HepG2 (cell line): Measurements from ENCODE around the gene MIDN. TPM values are rescaled to one million over a fixed set of nuclear protein-coding genes. Genes with fewer than 3 reads are reported as not detected.

ENCODE experiments used
- AGO2 ChIP-seq: fragments of 200-400 bp; formaldehyde crosslinking; optimal IDR thresholded peaks from 2 replicates; pipeline ENCODE3; 2017; ENCODE audit warnings: mild to moderate bottlenecking, low read depth, low read length, moderate library complexity
- CENPBD1 ChIP-seq: sonication (generic); formaldehyde crosslinking; IDR thresholded peaks from 2 replicates; pipeline ENCODE4 v1.8.0; 2022; ENCODE audit warnings: missing genetic modification reagents, low read depth, mild to moderate bottlenecking, borderline replicate concordance
- HOXA9 ChIP-seq: sonication (generic); formaldehyde crosslinking; IDR thresholded peaks from 2 replicates; pipeline ENCODE4 v1.8.1; 2022; ENCODE audit warnings: missing genetic modification reagents, mild to moderate bottlenecking, moderate library complexity, borderline replicate concordance
- JUNB ChIP-seq: sonication (generic); formaldehyde crosslinking; IDR thresholded peaks from 2 replicates; pipeline ENCODE4 v1.8.0; 2022; ENCODE audit warnings: missing genetic modification reagents, mild to moderate bottlenecking, borderline replicate concordance
- KMT2A ChIP-seq: sonication (generic); formaldehyde crosslinking; IDR thresholded peaks from 2 replicates; pipeline ENCODE4 v1.4.0; 2020; ENCODE audit warnings: missing genetic modification reagents
- NCOR1 ChIP-seq: fragments of 200-600 bp; sonication (generic); IDR thresholded peaks from 2 replicates; pipeline ENCODE4 v1.7.0; 2017; ENCODE audit warnings: antibody characterized with exemption, low read length, borderline replicate concordance
- PLSCR1 ChIP-seq: sonication (generic); formaldehyde crosslinking; IDR thresholded peaks from 2 replicates; pipeline ENCODE4 v1.5.0; 2020; ENCODE audit warnings: missing genetic modification reagents, mild to moderate bottlenecking, borderline replicate concordance
- PRPF4 ChIP-seq: fragments of 200-400 bp; formaldehyde crosslinking; IDR thresholded peaks from 2 replicates; pipeline ENCODE4 v1.6.1; 2016; ENCODE audit warnings: low read length, low read depth; ENCODE audit not compliant: poor library complexity, severe bottlenecking
- PTBP1 ChIP-seq: fragments of 200-400 bp; formaldehyde crosslinking; IDR thresholded peaks from 2 replicates; pipeline ENCODE4 v1.6.1; 2018; ENCODE audit warnings: low read length, low read depth; ENCODE audit not compliant: poor library complexity, severe bottlenecking
- RARA ChIP-seq: IDR thresholded peaks from 2 replicates; pipeline ENCODE4 v1.6.1; 2016; ENCODE audit warnings: missing genetic modification reagents, missing compliant biosample characterization
- SIN3B ChIP-seq: fragments of 150-350 bp; IDR thresholded peaks from 2 replicates; pipeline ENCODE4 v1.6.1; 2014; ENCODE audit warnings: low read length
- ZBTB4 ChIP-seq: sonication (generic); formaldehyde crosslinking; IDR thresholded peaks from 2 replicates; pipeline ENCODE4 v1.4.0; 2020; ENCODE audit warnings: missing genetic modification reagents, mild to moderate bottlenecking, borderline replicate concordance
- ZNF460 ChIP-seq: sonication (generic); formaldehyde crosslinking; IDR thresholded peaks from 2 replicates; pipeline ENCODE4 v1.5.1; 2020; ENCODE audit warnings: missing genetic modification reagents, mild to moderate bottlenecking, borderline replicate concordance
- ZSCAN5A ChIP-seq: sonication (generic); formaldehyde crosslinking; IDR thresholded peaks from 2 replicates; pipeline ENCODE4 v1.8.0; 2022; ENCODE audit warnings: mild to moderate bottlenecking, missing genetic modification reagents, borderline replicate concordance
- polyA plus RNA-seq, 8 experiments: library from polyadenylated mRNA; depleted of rRNA in 3 of 8; stranded (reverse) in 7 of 8; unstranded in 1 of 8; fragments of >200 nt; fragmentation: Illumina TruSeq in 4 of 8; extraction: Trizol in 4 of 8; gene quantifications; 2 replicates each; pipeline versions ENCODE4 v1.2.1 to v1.2.3, GENCODE V29; 2011 to 2016; ENCODE audit warnings: low read depth in 4 of 8, missing spikeins in 1 of 8, mixed read lengths in 1 of 8; ENCODE audit not compliant: insufficient read depth in 1 of 8
- total RNA-seq, 5 experiments: library from RNA; depleted of rRNA; stranded (reverse); fragments of >200 nt; fragmentation: Illumina TruSeq; extraction: Trizol; gene quantifications; 2 replicates each; pipeline ENCODE4 v1.2.3, GENCODE V29; 2016; ENCODE audit warnings: low read depth in 1 of 5
- TF ChIP-seq, protein P1 (sequence below): IDR thresholded peaks from 2 replicates; pipeline ENCODE4 v1.6.1; 2016; ENCODE audit warnings: missing compliant biosample characterization, missing genetic modification reagents, borderline replicate concordance
- TF ChIP-seq, protein P2 (sequence below): sonication (generic); formaldehyde crosslinking; IDR thresholded peaks from 2 replicates; pipeline ENCODE4 v1.5.0; 2020; ENCODE audit warnings: mild to moderate bottlenecking, missing genetic modification reagents

The MIDN gene
- total and polyA plus RNA-seq, 2 of the 13 experiments (the other 11 are each of a cell fraction or from before 2014, with no cell fraction given) = 8.4 to 18.0 TPM

GRCh38 chr19:1248139-1248785 is at the start of gene MIDN (continued):
- TF ChIP-seq ZSCAN5A (0 out of 2 replicates have a peak, but pooled peaks have one; percentile 48), RARA (CRISPR knock-in tag) (peak; percentile 48; the same call in 1 of the 2 replicates), NCOR1 (no peak), CENPBD1 (CRISPR knock-in tag) (no peak; the same call in 1 of the 2 replicates), PTBP1 (no peak), JUNB (CRISPR knock-in tag) (no peak), PLSCR1 (CRISPR knock-in tag) (no peak), KMT2A (0 out of 2 replicates have a peak, but pooled peaks have one; percentile 9), ZNF460 (peak; percentile 1; the same call in 1 of the 2 replicates), SIN3B (no peak), HOXA9 (CRISPR knock-in tag) (peak; percentile 68; the same call in 1 of the 2 replicates), ZBTB4 (CRISPR knock-in tag) (no peak), PRPF4 (no peak), AGO2 (peak; percentile 84)
- TF ChIP-seq, protein P1, sequence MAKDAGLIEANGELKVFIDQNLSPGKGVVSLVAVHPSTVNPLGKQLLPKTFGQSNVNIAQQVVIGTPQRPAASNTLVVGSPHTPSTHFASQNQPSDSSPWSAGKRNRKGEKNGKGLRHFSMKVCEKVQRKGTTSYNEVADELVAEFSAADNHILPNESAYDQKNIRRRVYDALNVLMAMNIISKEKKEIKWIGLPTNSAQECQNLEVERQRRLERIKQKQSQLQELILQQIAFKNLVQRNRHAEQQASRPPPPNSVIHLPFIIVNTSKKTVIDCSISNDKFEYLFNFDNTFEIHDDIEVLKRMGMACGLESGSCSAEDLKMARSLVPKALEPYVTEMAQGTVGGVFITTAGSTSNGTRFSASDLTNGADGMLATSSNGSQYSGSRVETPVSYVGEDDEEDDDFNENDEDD = no peak
- TF ChIP-seq, protein P2, sequence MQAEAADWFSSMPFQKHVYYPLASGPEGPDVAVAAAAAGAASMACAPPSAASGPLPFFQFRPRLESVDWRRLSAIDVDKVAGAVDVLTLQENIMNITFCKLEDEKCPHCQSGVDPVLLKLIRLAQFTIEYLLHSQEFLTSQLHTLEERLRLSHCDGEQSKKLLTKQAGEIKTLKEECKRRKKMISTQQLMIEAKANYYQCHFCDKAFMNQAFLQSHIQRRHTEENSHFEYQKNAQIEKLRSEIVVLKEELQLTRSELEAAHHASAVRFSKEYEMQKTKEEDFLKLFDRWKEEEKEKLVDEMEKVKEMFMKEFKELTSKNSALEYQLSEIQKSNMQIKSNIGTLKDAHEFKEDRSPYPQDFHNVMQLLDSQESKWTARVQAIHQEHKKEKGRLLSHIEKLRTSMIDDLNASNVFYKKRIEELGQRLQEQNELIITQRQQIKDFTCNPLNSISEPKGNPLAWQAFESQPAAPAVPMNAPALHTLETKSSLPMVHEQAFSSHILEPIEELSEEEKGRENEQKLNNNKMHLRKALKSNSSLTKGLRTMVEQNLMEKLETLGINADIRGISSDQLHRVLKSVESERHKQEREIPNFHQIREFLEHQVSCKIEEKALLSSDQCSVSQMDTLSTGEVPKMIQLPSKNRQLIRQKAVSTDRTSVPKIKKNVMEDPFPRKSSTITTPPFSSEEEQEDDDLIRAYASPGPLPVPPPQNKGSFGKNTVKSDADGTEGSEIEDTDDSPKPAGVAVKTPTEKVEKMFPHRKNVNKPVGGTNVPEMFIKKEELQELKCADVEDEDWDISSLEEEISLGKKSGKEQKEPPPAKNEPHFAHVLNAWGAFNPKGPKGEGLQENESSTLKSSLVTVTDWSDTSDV (CRISPR knock-in tag) = no peak
